Measurements from ENCODE around the gene TMEM143. TPM values are rescaled to one million over a fixed set of nuclear protein-coding genes. Genes with fewer than 3 reads are reported as not detected.

TMEM143 gene
- total RNA-seq, 1 experiment from 2014 or later = 7.5 TPM

GRCh38 chr19:48353677-48354076 is 10.1 kb downstream of the TMEM143 start:
- DNase-seq (ENCODE audit: low spot score) = no peak
- Histone ChIP-seq H3K4me1 (ENCODE audit: insufficient read depth, low read length, poor library complexity, severe bottlenecking) (no peaks in the 10 kb centered on the region), H3K4me3 (ENCODE audit: low read depth, low read length, poor library complexity, severe bottlenecking) (no peak overlapping the region), H3K27me3 (replicated peaks; ENCODE audit: insufficient read depth, low read depth, low read length, poor library complexity) (no peaks in the 10 kb centered on the region), H3K27ac (ENCODE audit: low read depth, low read length, poor library complexity, severe bottlenecking) (no peak overlapping the region), H3K36me3 (ENCODE audit: insufficient read depth, low read length, poor library complexity, severe bottlenecking) (no peaks in the 10 kb centered on the region), H3K9me3 (ENCODE audit: low read depth, low read length, poor library complexity, severe bottlenecking) (no peaks in the 10 kb centered on the region)
- intact Hi-C loops (cut with micrococcal nuclease; ENCODE audit: unreplicated experiment) = no loop called here
- TF ChIP-seq EZH2 (IDR thresholded peaks at IDR 0.05; ENCODE audit: borderline replicate concordance, low read depth, low read length, poor library complexity, severe bottlenecking) (no peak), CTCF (conservative IDR thresholded peaks at IDR 0.05; ENCODE audit: low read depth, low read length) (no peak)
- POLR2A ChIA-PET (ENCODE audit: low non-redundant PET) = no interaction called here
- CTCF ChIA-PET = no interaction called here
- no TSS peak for BruUV-seq (replicated peaks)

- H3K4me1 ChIP-seq (ENCODE audit: insufficient read depth, low read length, poor library complexity, severe bottlenecking) = no peaks in the 10 kb centered on the region
- peak; percentile 76 for DNase-seq (ENCODE audit: low spot score)
- no peaks in the 10 kb centered on the region for H3K27me3 ChIP-seq (replicated peaks; ENCODE audit: insufficient read depth, low read depth, low read length, poor library complexity)
- ChIA-PET CTCF (interaction anchor here (0.6 to 1.4 kb wide), 8 partner anchors 11 to 232 kb away, joined by 3 to 11 read pairs (median 3); partner anchors contain the start of genes SYNGR4 and TMEM143), POLR2A (ENCODE audit: low non-redundant PET) (no interaction called here)
- H3K4me3 ChIP-seq (ENCODE audit: low read depth, low read length, poor library complexity, severe bottlenecking) = no peak overlapping the region
- intact Hi-C loops (cut with micrococcal nuclease; ENCODE audit: unreplicated experiment) = no loop called here
- BruUV-seq (replicated peaks) = no TSS peak
- no peaks in the 10 kb centered on the region for H3K9me3 ChIP-seq (ENCODE audit: low read depth, low read length, poor library complexity, severe bottlenecking)
- H3K36me3 ChIP-seq (ENCODE audit: insufficient read depth, low read length, poor library complexity, severe bottlenecking) = no peaks in the 10 kb centered on the region
- no peak overlapping the region for H3K27ac ChIP-seq (ENCODE audit: low read depth, low read length, poor library complexity, severe bottlenecking)
- TF ChIP-seq CTCF (conservative IDR thresholded peaks at IDR 0.05; ENCODE audit: low read depth, low read length) (peak; percentile 92), EZH2 (IDR thresholded peaks at IDR 0.05; ENCODE audit: borderline replicate concordance, low read depth, low read length, poor library complexity, severe bottlenecking) (no peak)
Observed at GRCh38 chr19:48351341-48351752, 12.4 kb downstream of the TMEM143 start.

- BruUV-seq (replicated peaks) = no TSS peak
- no peaks in the 10 kb centered on the region for H3K9me3 ChIP-seq (ENCODE audit: low read depth, low read length, poor library complexity, severe bottlenecking)
- H3K27me3 ChIP-seq (replicated peaks; ENCODE audit: insufficient read depth, low read depth, low read length, poor library complexity) = no peaks in the 10 kb centered on the region
- CTCF ChIA-PET = interaction anchor here (0.5 to 1.4 kb wide), 10 partner anchors 12 to 513 kb away, joined by 3 to 11 read pairs (median 3); partner anchors contain the start of genes SYNGR4 and TMEM143
- no peaks in the 10 kb centered on the region for H3K36me3 ChIP-seq (ENCODE audit: insufficient read depth, low read length, poor library complexity, severe bottlenecking)
- POLR2A ChIA-PET (ENCODE audit: low non-redundant PET) = no interaction called here
- no peak overlapping the region for H3K4me3 ChIP-seq (ENCODE audit: low read depth, low read length, poor library complexity, severe bottlenecking)
- intact Hi-C loops (cut with micrococcal nuclease; ENCODE audit: unreplicated experiment) = no loop called here
- H3K27ac ChIP-seq (ENCODE audit: low read depth, low read length, poor library complexity, severe bottlenecking) = no peak overlapping the region
- no peak for DNase-seq (ENCODE audit: low spot score)
- no peaks in the 10 kb centered on the region for H3K4me1 ChIP-seq (ENCODE audit: insufficient read depth, low read length, poor library complexity, severe bottlenecking)
- TF ChIP-seq CTCF (conservative IDR thresholded peaks at IDR 0.05; ENCODE audit: low read depth, low read length) = no peak
- TF ChIP-seq EZH2 (IDR thresholded peaks at IDR 0.05; ENCODE audit: borderline replicate concordance, low read depth, low read length, poor library complexity, severe bottlenecking) = no peak
Observed at GRCh38 chr19:48350856-48351255, 12.9 kb downstream of the TMEM143 start.

Data from A673 (cell line).